Measurements from ENCODE around the gene HIC1. TPM values are rescaled to one million over a fixed set of nuclear protein-coding genes. Genes with fewer than 3 reads are reported as not detected.

Gene HIC1
- total RNA-seq, 1 experiment from 2014 or later = 3.7 TPM

DNA sequence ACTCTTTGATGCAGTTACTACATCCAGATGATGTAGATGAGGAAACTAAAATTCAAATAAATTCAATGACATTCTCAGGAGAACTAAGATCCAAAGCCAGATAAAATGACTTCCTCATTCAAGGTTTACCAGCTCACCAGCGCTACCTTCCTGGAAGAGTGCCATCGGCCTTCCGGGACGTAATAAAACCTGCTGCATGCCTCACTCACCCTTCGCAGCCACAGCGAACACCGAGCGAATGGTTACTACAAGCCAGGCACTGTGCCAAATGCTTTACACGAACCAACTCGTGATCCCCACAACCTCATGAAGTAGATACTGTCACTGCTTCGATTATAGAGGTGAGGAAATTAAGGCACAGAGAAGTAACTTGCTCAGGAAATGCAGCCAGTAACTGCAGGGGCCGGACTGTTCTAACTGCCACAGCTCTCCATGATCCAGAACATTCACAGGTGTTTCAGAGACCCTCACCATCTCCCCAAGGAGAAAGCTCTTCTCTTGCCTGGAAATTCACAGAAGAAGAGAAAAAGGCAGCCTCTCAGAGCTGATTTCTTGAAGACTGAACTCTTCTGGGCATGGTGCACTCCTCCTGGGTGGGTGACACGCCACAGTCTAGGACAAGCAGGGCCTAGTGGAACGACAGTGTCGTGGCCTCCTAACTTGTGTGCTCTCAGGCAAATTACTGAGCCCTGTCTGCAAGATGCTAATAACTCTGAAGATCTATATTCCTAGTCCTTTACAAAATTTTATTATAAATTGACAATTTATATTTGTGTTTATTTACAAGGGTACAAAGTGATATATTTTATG is 46.8 kb downstream of the HIC1 start:
- DNase-seq (ENCODE audit: low read depth) = peak; percentile 91

DNA sequence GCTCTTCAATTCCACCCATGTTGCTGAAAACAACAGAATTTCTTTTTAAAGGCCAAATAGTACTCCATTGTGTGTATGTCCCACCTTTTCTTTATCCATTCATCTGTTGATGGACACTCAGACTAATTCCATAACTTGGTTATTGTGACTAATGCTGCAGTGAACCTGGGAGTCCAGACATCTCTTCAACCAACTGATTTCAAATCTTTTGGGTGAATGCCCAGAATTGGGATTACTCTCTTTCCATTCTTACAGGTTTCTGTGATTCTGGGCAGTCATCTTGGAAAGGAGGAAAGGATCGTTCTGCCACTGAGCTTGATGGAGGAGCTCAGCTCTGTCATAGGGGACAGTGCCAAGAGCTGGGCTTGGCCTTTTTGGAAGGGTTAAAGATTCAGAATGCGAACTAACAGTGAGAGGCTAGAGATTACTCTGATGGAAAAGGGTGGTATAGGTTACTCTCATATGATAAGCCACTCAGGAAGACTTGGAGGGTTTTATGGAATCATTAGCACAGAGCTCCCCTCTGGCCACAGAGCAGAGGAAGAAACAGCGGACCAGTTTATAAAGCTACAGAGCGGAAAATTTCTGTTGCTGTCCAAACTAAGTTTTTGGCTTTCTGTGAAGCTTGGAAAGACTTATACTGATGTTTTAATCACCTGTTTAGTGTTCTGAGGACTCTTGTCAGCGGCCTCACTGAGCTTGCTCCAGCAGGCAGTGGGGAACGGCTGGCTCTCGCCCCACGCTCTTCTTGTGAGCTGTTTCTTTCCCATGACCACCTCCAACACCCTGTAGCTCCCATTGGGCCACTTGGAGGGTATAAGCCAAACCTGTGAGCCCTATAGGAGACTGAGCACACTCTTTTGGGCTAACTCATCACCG is 48.3 kb downstream of the HIC1 start:
- DNase-seq (ENCODE audit: low read depth) = peak; percentile 91

DNA sequence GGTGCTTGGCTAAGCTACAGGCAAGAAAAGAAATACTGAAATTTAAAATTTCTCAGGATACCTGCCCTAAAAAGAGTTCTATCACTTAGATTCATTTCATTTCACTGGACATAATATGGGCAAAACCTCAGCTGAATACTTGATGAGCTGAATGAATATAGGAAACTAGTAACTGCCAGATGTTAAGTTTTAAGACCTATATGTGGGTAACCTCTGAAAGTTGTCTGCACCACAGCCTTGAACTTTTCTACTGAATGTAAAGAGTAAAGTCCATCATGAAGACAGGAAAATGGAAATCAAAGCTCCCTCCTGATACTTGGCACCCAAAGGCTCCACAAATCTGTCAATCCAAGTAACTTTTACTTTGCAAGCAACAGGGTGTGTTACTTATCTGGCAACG is 50.8 kb downstream of the HIC1 start:
- no peak for DNase-seq (ENCODE audit: low read depth)

DNA sequence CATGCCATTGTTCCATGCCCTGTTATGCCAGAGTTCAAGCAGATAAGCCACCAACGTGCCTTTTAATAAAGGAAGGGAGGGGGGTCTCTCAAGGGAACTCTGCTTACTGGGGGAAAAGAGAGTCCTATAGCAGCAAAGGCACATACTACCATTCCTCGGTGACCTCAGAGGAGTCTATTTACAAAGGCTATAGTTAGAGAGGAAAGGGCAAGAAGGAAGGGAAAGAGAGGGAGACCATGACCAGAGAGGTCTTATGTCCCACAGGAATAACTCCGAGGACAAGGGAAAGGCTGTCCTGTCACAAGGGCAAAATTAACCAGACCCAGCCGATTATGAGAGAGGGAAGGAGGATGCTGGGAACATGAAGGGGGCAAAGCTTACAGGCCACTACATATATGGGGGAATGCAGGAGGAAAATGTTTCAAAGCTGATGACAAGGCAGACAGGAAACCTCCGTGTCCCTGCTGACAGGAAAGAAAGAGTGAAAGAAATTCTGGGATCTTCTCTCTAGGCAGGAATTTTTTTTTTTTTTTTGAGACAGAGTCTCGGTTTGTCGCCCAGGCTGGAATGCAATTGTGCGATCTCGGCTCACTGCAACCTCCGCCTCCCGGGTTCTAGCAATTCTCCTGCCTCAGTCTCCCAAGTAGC is 51.5 kb downstream of the HIC1 start:
- no peak for DNase-seq (ENCODE audit: low read depth)

DNA sequence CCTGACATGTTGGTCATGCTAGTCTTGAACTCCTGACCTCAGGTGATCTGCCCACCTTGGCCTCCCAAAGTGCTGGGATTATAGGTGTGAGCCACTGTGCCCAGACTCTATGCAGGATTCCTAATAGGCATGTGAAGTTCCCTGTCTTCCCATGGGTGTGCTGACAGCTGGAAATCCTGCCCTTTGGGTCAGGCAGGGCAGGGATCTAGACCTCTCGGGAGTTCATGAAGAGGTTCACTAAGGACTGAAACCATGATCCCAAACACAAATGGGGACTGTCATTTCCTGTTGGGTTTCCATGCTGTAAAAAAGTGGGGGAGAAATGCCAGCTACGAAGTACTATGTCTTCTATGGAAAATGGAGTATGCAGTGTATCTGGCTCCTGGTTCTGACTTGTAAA is 52.1 kb downstream of the HIC1 start:
- DNase-seq (ENCODE audit: low read depth) = no peak

DNA sequence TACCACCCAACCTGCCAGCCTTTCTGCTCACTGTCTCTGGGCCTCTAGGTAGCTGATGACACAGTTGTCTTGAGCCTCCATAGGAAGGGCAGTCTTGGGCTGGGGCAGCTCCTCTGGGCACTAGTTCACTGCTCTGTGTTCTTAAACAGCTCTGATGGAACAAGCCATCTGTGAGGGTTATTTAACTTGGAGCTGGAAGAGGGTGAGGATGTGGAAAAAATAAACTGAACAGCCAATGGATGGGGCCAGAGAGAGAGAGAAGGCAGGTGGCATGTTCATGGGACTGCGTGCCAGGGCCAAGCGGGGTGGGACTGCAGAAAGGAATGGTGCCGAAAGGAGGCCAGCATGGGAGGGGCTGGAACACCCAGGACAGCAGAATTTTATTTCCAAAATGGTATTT is 52.6 kb downstream of the HIC1 start:
- DNase-seq (ENCODE audit: low read depth) = no peak

DNA sequence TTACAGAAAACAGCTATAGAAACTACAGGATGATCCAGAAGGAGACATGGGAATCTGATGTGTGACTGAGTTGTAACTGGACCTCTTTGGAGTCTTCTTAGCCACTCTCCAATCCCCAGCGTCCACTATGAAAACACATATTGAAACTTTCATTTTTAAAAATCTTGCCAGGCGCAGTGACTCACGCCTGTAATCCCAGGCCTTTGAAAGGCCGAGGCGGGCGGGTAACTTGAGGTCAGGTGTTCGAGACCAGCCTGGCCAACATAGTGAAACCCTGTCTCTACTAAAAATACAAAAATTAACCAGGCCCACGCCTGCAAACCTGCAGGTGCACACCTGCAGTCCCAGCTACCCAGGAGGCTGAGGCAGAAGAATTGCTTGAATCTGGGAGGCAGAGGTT is 53.3 kb downstream of the HIC1 start:
- DNase-seq (ENCODE audit: low read depth) = no peak

DNA sequence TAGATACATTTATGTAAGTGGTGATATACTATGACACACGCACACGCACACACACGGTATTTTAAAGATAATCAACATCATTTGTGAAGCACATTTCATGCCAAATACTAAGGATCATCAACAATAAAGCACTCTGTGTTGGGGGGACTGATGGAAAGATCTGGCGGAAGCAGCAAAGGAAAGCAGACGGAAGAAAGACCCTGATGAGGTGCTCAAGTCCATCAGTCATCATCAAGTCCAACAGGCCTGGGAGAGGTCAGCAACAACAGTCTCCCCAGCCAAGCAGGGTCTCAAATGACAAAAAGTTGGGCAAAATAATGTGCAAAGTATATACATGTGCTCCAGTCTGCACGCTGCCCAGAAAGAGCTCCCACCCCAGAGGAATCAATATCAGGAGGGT is 55.5 kb downstream of the HIC1 start:
- no peak for DNase-seq (ENCODE audit: low read depth)

DNA sequence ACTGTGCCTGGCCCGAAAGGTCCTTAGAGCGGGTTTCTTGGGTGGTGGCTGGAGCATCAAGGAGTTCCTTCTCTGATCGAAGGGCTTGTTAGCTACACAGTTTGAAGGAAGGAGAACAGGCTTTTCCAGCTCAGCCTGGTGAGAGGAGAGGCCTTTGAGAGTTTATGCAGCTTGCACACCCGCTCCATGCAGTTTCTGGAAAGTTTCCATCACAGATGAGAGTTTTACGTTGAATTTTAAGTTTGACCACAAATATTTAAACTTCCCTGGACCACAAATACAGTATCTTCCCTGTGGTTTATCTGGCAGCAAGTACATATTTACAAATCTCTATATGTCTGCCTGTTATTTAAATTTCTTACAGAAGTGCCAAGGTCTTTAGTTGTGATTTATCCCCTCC is 56.8 kb downstream of the HIC1 start:
- DNase-seq (ENCODE audit: low read depth) = peak; percentile 58

Other genes starting within 250 kb of the HIC1 start
- gene SMYD4, start 225.2 kb upstream of the HIC1 start, total RNA-seq (2014; rRNA removed; shearing (Covaris generic)) = 6.7 and 11.3 TPM in 2 replicates
- gene RPA1, start 225.1 kb upstream of the HIC1 start, total RNA-seq (2014; rRNA removed; shearing (Covaris generic)) = 26.5 and 42.5 TPM in 2 replicates
- gene RTN4RL1, start 29.8 kb upstream of the HIC1 start, total RNA-seq (2014; rRNA removed; shearing (Covaris generic)) = 0.12 and 0.67 TPM in 2 replicates
- 28.0 and 29.5 TPM in 2 replicates for gene DPH1, start 24.9 kb upstream of the HIC1 start, total RNA-seq (2014; rRNA removed; shearing (Covaris generic))
- 18.9 and 24.0 TPM in 2 replicates for gene OVCA2, start 13.1 kb upstream of the HIC1 start, total RNA-seq (2014; rRNA removed; shearing (Covaris generic))
- 18.9 and 36.8 TPM in 2 replicates for gene SMG6, start 248.7 kb downstream of the HIC1 start, total RNA-seq (2014; rRNA removed; shearing (Covaris generic))
- gene SRR, start 248.8 kb downstream of the HIC1 start, total RNA-seq (2014; rRNA removed; shearing (Covaris generic)) = 16.4 and 27.2 TPM in 2 replicates